Measurements from ENCODE around the gene WNT9A.
A peak's percentile ranks its signal among the peaks of the same experiment; 100 is the strongest.

WNT9A gene

GRCh38 chr1:227954163-227954850 lies 6.6 kb upstream of the WNT9A start:
- DNase-seq: no peak

DNA sequence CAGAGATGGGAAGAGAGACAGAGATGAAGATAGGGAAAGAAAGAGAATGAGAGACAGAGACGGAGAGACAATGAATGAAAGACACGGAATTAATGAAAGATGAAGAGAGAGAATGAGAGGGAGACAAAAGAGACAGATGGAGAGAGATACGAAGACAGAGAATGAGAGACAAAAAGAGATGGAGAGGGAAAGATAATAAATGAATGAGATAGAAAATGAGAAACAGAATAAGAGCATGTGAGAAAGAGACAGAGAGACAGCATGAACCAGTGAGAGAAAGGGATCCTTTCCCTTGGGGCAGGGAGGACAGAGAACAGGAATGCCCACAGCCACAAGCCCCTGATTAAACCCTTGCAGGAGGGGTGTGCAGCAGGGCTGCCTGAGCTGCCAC lies 5.3 kb upstream of the WNT9A start:
- DNase-seq: no peak

GRCh38 chr1:227952374-227953021 lies 4.8 kb upstream of the WNT9A start:
- DNase-seq: no peak

GRCh38 chr1:227951624-227952373 lies 4.1 kb upstream of the WNT9A start:
- DNase-seq: no peak

DNA sequence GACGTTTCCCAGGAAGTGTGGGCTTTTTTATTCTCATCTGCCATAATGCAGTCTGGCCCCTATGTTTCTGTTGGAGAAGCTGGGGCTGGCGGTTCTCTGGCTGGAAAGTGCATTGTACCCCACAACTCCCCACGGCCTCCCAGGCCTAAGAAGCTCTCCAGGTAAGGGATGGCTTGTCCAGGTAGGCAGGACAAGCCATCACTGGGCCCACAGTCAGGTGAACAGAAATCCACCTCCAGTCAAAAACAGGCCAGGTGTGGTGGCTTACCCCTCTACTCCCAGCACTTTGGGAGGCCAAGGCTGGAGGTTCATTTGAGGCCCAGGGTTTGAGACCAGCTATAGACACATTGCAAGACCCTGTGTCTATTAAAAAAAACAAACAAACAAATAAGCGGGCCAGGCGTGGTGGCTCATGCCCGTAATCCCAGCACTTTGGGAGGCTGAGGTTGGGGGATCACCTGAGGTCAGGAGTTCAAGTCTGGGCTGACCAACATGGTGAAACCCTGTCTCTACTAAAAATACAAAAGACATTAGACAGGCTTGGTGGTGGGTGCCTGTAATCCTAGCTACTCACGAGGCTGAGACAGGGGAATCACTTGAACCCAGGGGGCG lies 3.1 kb upstream of the WNT9A start:
- DNase-seq: no peak

DNA sequence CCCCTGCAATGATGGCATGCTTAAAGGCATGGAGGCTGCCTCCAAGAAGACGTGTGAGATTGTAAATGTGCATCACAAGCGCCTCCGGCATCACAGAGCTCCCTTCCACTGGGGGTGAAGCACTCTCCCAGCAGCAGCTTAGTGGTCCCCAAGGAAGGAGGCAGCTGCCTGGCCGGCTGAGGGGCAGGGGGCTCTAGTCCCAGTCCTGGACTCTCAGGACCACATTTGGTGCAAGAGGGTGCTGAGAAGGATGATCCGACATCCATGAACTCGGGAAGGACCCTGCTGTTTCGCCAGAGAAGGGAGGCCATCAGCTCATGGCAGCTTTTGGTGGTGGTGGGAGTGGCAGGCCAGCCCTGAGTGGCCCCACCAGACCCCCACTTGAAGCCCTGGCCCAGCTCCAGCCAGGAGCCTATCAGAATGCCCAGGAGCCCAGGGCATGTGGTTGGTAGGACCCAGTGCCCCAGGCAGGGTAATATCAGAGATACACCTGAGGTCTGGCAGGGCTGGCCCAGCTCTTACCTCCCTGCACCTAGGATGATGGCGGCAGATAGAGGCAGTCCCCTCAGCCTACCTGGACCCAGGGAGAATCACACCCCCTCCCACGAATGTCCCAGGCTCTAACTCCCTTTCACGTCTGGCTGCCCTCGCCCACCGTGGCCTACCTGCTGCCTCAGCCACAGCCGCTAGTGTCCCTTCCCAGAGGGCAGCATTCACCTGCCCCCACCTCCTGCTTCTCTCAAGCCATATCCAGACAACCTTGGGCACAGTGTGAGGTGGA lies 2.4 kb upstream of the WNT9A start:
- no peak for DNase-seq

DNA sequence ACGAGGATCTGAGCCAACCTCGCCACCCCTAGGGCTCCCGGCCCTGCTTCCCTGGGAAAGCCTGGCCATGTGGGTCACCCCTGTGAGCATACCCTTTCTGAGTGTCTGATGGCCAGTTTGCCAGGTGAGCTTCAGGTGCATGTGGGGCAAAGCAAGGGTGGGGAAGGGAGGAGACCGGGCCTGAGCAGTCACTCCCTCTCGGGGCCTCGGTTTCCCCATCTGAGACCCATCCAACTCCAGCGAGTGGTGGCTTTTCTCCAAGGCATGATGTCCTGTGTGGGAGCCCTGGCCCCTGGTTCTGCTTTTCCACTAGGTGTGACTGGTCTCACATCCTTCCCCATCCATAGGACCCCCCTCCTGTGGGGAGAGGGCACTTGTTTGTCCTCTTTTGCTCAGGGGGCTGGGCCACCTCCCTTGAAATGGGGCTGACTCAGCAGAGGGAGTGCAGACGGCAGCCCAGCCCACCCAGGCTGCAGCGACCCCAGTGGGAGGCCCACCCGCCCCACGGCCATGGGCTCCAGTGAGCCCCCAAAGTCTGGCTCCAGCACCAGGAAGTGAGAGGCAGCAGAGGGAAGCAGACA lies 1.7 kb upstream of the WNT9A start:
- no peak for DNase-seq

- no peak for DNase-seq
These were observed 945 bp upstream of the WNT9A start for GRCh38 chr1:227948493-227949260.

GRCh38 chr1:227947386-227947675 lies 401 bp downstream of the WNT9A start:
- no peak for DNase-seq

DNA sequence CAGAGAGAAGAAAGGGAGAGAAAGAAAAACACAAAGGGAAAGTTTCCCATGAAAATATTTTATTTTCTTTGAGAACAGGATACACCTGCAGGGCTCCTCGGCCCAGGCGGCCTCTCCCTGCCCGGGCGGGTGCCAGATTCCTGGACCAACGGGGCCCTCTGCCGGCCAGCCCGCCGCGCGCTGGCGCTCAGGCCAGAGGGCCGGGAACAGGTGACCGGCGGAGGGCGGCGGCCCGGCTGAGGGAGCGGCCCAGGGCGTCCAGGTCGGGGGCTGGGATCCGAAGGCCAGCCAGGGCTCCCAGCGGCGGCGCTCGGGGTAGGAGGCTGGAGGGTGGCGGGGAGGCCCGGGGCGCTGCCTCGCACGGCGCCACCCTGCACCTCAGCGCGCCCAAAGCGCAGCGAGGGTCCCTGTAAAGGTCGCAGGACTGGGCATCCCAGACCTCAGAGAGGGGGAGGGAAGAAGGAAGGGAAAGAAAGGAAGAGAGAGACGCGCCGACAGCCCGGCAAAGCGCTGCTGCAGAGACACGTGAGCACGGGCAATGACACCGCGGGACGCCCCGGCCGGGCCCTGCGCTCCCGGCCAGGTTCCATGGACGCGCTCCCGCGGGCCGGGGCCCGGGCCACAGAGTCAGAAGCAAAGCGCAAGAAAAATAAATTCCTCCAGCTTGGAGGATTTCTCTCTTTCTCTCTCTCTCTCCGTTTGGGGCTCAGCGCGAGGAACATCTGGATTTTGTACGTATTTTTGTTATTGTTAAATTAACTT lies 927 bp downstream of the WNT9A start:
- DNase-seq: peak in 11 of 14 donors; percentile 7 to 68 (median 25)

- DNase-seq: peak in 1 of 14 donors; percentile 62
These were observed 1.7 kb downstream of the WNT9A start for GRCh38 chr1:227945891-227946623.

DNA sequence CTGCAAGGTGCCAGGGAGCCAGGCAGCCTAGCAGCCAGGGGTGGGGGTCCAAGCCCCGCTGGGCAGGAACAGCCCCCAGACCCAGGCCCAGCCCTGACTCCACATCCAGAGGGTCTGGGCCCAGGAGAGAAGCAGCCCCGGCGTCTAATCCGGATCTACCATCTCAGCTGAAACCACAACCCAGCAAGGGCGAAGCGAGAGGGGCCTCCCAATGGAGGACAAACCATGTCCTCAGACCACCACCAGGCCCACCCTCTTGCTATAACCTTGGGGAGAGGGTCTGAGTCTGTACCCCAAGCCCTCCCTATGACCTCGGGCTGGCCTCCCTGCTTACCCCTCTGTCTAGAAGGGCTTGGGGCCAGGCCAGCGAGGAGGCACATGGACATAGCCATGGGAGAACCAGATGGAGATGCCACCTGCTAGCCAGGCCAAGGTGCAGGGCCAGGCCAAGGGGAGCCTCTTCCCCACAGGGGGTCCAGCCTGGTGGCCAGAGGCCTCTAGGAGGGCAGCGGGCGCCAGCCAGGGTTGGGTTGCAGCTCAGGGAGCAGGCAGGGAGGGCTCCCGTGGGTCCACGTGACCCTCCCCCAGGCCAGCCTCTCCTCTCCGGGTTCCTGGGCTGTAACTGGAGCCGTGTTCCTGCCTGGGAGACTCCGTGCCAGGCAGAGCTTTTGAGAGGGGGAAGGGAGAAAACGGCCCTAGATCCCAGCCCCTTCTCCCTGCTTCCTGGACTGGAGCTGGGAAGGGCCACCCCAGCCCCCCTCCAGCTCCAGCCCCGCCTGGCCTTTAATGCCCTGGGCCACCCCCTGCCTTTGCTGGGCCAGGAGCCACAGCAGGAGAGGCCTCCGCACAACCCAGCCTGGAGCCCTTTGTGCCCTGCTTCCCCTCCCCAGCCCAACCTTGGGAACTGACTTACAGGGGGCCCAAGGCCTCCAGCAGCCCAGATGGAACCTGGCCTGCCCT lies 2.5 kb downstream of the WNT9A start:
- DNase-seq: no peak

- DNase-seq: no peak
These were observed 3.4 kb downstream of the WNT9A start for GRCh38 chr1:227944090-227944930.

- no peak for DNase-seq
These were observed 4.2 kb downstream of the WNT9A start for GRCh38 chr1:227943381-227944089.

- no peak for DNase-seq
These were observed 4.9 kb downstream of the WNT9A start for GRCh38 chr1:227942716-227943261.

DNA sequence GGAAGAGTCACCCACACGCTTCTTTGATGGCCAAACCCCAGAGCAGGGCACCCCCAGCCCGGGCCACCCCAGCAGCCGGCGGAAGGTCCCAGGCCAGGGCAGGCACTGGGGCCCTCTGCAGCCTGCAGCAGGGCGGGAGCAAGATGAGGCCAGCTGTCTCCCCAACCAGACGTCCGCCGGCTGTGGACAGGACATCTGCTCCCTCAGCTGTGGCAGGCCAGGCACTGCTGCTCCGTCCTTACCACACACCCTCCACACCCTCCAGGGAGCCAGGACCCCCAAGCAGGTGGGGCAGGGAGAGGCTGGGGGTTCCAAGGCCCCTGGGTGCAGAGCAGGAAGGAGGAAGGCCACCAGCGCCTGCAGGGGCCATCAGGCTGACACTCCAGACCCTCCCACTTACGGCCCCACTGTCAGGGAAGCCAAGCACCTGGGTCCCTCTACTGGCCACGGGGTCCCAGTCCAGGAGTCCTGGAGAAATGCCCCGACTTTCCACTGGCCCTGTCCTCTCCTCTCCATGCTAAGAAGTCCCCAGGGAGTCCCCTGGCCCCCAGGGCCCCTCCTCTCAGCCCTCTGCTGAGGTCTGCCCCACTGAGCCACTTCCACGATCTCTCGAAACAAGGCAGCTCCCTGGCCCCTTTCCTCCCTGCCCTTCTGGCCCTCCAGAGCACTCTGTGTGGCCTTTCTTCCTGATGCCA lies 5.6 kb downstream of the WNT9A start:
- DNase-seq: no peak
